GM18517 (cell line): ENCODE measurements around the gene TMEM52B.
A peak's percentile ranks its signal among the peaks of the same experiment; 100 is the strongest.

ENCODE experiments used
- ATAC-seq: cut with Tn5 transposase; IDR thresholded peaks from one replicate; pipeline ENCODE4 v1.9.1; 2021; ENCODE audit warnings: mild to moderate bottlenecking, moderate library complexity; ENCODE audit not compliant: unreplicated experiment

The TMEM52B gene

DNA sequence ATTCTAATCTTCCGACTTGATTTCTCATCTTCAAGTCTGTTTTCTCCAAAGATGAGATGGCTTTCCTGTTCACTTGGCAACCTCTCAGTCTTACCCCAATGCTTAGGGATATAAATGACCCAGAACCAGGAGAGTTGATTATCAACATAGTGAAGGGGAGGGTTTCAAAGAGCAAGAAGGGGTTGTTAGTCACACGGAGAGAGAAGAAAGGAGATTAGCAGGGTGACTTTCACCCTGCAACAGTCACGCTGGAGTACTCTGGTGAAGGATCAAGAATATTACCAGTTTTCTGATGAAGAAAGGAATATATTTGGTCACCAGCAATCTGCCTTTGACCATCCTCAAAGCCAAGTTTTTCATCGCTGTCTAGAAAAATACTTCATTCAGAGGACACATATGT, at the start of gene TMEM52B:
TMEM52B (plus strand) TSS at position 212 of the 400 bp plus-strand sequence. CDS start 543 bp downstream, outside the sequence.
- ATAC-seq = no peak

GRCh38 chr12:10130042-10130441, 48.8 kb upstream of the TMEM52B start, which contains the start of gene CLEC7A:
CLEC7A (minus strand) TSS chr12:10130199; CDS start chr12:10130082, 117 bp downstream.
- ATAC-seq = peak; percentile 93

DNA sequence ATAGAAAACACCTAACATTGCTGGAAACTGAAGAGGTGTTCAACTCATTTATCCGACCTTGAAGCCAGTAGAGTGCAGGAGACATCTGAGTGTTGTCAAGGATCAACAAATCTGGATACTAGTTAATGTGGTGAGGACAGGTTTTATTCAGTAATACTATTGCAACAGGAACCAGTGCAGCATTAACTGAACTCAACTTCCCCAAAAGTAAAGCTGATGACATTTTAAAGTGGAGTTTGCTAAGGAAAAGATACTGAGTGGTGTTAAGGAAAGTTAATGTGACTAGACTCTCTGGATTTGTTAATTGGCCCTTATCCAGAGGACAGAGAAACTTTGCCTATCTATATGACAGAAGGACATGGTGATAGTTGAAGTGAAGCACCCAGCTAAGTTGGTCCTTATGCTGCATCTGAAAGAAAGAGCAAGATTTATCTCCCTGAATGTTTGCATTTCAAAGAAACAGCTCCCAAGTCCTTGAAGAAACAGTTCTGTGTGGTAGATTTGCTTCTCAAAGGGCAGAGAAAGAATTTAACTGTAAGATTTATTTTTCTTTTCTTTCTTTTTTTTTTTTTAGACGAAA, 47.6 kb upstream of the TMEM52B start:
- ATAC-seq = no peak

GRCh38 chr12:10132850-10133370, 45.9 kb upstream of the TMEM52B start:
- ATAC-seq = no peak

- no peak for ATAC-seq
Observed at GRCh38 chr12:10135126-10135525, 43.7 kb upstream of the TMEM52B start.

DNA sequence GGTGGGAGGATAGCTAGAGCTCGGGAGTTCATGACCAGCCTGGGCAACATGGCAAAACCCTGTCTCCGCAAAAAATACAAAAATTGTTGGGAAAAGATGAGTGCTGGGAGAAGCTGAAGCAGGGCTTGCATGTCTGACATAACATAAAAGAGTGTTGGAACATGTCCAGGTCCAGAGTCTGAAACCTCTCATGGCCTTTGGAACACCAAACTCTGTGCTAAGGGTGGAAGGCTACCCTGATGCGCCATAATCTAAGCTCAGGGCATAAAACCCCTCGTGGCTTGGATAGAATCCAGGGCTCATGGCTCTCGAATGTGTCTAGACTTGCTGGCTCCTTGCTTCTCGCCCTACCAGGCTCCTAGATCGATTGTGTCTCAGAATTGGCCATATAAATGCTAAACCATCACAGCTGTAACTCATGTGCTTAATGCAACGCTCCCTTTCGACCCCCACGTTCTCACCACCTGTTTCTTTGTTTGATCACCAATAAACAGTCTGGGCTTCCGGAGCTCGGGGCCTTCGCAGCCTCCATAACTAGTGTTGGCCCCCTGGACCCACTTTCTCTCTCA, 42.1 kb upstream of the TMEM52B start:
- no peak for ATAC-seq

DNA sequence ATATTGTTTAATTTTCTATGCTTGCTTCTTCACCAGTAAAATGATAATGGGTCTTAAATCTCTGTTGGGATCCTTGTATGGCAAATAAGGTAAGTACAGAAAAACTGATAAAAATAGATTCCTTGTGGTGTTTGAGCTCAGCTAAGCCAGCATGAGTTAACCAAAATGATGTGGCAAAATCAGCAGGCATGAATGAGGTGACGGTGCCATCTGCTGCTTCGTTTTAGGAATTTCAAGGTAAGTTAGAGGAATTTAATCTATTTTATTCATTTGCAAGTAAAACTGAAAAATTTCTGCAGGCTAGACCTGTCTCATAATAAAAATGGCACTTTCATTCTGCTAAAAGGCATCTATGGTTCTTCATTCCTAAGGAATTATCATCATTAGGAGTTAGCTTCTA, 38.8 kb upstream of the TMEM52B start:
- ATAC-seq = no peak

DNA sequence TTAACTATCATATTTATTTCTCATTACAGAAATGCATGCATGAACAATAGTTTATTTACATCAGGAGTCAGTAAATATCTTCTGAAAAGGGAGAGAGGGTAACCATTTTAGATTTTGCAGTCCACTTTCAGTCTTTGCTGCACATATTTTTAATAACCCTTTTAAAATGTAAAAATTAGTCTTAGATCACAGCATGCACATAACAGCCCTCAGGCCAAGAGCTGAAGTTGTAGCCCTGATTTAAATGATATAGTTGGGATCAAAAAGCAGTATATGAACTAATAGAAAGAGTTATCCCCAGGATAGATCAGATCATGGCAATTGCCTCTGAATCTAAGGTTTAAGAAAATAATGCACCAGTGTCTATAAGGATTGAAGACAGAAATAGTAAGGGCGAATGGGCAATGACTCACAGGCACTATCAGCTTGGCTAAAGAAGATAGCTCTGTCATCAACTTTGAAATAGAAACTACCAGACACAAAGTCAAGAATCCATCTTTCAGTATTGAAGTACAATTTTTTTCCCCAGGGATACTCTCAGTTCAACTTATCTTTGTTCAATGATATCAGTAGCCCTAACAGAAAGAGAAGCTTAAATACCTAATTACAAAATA, 35.7 kb upstream of the TMEM52B start:
- no peak for ATAC-seq

DNA sequence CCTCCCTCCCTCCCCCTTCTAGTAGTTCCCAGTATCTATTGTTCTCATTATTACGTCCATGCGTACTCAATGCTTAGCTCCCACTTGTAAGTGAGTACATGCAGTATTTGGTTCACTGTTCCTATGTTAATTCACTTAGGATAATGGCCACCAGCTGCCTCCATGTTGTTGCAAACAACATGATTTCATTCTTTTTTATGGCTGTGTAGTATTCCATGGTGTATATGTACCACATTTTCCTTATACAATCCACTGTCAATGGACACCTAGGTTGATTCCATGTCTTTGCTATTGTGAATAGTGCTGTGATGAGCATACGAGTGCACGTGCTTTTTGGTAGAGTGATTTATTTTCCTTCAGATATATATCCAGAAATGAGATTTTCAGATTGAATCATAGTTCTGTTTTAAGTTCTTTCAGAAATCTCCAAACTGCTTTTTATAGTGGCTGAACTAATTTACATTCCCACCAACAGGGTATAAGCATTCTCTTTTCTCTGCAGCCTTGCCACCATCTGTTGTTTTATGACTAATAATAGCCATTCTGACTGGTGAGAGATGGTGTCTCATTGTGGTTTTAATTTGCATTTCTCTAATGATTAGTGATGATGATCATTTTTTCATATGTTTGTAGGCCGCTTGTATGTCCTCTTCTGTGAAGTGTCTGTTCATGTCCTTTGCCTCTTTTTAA, 31.0 kb upstream of the TMEM52B start:
- ATAC-seq = peak; percentile 93

GRCh38 chr12:10151621-10152020, 27.2 kb upstream of the TMEM52B start:
- no peak for ATAC-seq

DNA sequence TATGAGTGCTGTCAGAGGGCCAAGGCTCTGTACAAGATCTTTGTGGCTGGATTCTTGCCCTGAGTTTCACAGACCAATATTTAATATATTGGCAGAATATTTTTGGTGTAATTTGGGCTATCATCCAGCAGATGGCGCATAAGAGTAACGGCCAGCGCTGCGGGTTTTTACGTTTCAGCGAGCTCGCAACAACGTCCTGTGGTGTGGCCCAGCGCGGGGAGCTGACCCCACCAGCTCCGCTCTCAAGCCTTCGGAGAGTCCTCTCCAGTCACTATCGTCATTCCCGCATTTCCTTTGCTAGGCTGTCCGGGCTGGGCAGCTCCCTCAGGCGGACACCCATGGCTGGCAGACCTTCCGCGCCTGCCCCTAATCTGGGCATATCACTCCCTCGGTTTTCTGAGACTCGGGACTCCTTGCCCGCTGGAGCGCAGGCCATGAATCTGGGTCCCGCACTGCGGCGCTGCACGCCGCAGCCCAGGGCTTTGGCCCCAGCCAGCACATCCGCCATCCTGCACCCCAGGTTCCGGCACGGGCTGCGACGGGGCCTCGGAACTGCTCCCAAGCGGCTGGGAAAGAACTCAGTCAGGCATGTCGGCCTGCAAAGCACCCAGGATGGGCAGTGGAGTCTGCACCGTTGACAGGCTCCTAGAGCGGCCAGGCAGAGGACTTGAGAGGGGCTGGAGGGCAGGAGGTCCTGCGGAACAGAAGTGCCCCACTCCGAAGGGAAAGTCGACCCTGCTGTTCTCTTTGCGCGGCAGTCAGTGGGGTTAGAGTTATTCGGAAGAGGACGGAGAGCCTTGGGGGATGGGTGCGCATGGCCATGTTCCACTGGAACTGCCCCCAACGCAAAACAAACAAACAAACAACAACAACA, 25.3 kb upstream of the TMEM52B start:
- peak; percentile 74 for ATAC-seq

GRCh38 chr12:10154145-10154496, 24.7 kb upstream of the TMEM52B start:
- no peak for ATAC-seq

DNA sequence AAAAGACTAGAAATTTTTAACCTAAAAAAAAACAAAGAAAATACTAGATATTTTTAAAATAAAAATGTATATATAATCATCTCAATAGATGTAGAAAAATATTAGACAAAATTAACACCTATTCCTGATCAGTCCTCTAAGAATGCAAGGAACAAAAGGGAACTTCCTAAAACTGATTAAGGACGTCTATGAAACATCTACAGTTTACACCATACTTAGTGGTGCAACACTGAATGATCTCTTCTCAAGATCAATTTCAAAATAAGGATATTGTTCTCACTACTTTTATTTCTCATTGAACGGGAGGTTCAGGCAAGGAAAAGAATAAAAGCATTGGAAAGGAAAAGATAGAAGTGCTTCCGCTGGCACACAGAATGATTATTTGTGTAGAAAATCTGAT, 22.9 kb upstream of the TMEM52B start:
- ATAC-seq = no peak

- ATAC-seq = no peak
Observed at GRCh38 chr12:10158406-10158805, 20.4 kb upstream of the TMEM52B start.

GRCh38 chr12:10159280-10159679, 19.6 kb upstream of the TMEM52B start:
- ATAC-seq = no peak

DNA sequence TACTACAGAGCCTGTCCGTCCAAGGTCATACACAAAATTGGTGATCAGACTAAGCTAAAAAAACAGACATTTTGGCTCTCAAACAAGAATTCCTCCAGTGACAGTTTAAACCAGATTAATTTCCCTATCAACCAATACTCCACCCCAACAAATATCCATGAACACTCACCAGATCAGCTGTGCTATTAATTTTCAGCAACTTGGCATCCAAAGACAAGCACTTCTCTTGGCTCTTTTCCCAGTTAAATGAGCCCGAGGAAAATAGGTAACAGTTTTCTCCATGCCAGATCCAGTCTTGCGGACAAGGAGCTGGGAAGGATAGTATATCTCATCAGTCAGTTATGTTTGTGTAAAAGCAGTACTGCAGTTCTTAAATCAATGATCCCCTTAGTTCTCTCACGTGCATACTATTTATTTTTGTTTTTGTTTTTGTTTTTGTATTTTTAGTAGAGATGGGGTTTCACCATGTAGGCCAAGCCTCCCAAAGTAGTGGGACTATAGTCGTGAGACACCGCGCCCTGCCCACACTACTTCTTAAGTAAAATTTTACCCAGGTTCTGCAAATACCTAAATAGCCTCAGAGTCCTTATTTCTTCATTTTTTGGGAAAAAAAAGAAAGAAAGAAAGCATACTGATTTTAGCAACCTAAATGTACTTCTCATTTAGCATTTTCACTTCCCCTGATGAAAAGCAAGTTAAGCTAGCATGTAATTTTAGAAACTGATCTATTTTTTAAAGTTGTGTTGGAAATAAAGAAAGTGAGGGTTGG, 18.0 kb upstream of the TMEM52B start:
- no peak for ATAC-seq

DNA sequence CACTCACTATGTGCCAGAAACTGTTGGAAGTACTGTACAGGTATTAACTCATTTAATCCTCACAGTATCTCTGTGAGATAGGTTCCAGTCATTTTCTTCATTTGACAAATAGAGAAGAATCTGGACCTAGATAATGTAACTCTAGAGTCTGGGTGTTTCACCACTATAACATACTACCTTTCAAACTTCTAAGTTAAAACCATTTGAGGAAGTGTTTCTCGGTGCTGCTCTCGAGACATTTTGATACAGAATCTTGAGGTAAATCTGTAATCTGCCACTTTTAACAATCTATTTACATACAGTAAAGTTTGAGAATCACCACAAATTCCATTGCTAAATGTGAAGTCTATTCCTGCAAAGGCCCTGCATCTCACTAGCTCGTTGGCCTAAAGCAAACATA, 15.7 kb upstream of the TMEM52B start:
- ATAC-seq = no peak

DNA sequence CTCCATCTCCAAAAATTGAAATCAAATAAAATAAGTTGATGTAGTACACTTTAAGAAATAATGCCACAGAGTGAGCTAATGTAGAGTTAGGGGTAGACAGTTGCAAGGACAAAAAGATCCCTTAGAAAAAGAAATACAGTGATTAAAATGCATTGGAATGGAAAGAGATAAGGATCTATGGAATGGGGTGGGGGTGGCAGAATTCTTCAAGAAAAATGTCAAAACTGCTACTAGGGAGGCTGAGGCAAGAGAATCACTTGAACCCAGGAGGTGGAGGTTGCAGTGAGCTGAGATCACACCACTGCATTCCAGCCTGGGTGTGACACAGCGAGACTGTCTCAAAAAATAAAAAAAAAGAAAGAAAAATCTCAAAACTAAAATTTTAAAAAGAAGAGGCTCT, 13.4 kb upstream of the TMEM52B start:
- ATAC-seq = no peak

- ATAC-seq = no peak
Observed at GRCh38 chr12:10167599-10167998, 11.2 kb upstream of the TMEM52B start.

DNA sequence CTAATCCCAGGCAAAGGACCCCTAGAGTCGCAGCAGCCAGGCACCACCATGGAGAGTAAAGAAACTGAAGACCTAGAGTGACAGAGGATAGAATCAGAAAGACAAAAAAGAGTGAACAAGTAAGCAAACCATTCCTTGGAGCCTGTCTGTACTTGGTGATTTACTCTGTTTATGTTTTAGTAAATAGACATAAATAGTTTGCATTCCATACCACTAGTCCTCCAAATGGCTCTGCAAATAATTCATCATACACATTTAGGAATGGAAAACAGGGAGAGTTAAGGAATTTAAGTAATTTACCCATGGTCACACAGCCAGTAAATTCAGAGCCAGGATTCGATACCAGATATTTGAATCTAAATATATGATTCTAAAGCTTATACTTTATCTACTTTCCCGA, 9.7 kb upstream of the TMEM52B start:
- ATAC-seq = no peak
